HG03354 (cell line): Measurements from ENCODE around the gene UBR7.
"Not testable (repeated sequence)": the region's sequence is repeated elsewhere in the genome, so short reads cannot be mapped to it uniquely, and the experiment has no call there.

ENCODE experiments used
- ATAC-seq: cut with Tn5 transposase; IDR thresholded peaks from one replicate; pipeline ENCODE4 v1.9.1; 2021; ENCODE audit warnings: mild to moderate bottlenecking; ENCODE audit not compliant: unreplicated experiment, poor library complexity, severe bottlenecking

Gene UBR7, protein sequence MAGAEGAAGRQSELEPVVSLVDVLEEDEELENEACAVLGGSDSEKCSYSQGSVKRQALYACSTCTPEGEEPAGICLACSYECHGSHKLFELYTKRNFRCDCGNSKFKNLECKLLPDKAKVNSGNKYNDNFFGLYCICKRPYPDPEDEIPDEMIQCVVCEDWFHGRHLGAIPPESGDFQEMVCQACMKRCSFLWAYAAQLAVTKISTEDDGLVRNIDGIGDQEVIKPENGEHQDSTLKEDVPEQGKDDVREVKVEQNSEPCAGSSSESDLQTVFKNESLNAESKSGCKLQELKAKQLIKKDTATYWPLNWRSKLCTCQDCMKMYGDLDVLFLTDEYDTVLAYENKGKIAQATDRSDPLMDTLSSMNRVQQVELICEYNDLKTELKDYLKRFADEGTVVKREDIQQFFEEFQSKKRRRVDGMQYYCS

DNA sequence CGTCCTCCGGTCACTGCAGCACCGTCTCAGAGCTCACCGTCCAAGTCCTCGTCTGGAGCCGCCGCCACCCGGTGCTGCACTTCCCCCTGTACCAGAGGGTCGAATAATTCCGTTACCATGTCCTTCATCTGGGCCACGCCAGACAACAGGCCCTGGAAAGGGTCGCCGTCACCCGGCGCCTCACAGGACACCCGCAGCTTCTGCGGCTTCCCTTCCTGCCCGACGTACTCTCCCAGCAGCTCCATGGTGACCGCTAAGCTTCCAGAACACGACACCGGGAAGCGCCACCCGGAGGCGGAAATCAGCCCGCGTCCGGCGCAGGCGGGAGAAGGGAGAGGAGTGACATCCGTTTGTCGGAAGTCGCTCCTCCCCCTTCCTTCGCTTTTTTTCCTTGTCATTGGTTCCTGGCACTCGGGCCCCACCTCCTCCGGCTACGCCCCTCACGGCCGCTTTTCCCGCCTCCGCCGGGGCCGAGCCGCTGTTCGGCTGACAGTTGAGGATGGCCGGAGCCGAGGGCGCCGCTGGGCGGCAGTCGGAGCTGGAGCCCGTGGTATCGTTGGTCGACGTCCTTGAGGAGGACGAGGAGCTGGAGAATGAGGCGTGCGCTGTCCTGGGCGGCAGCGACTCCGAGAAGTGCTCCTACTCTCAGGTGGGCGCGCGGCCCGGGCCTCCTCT lies at the start of gene UBR7, which contains the start of gene GON7:
Gene UBR7 (plus strand): TSS at position 464 of the 675 bp plus-strand sequence. CDS start 36 bp downstream, at position 500.
Gene GON7 (minus strand): TSS at position 273 of the 675 bp plus-strand sequence. CDS start 28 bp downstream, at position 245.
- peak; percentile 89 for ATAC-seq

DNA sequence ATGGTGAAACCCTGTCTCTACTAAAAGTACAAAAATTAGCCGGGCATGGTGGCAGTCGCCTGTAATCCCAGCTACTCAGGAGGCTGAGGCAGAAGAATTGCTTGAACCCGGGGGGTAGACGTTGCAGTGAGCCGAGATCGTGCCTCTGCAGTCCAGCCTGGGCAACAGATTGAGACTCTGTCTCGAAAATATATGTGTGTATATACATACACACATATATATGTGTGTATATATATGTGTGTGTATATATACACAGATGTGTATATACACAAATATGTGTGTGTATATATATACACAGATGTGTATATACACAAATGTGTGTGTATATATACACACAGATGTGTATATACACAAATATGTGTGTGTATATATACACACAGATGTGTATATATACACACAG lies 48.7 kb upstream of the UBR7 start:
- ATAC-seq = not testable (repeated sequence)

DNA sequence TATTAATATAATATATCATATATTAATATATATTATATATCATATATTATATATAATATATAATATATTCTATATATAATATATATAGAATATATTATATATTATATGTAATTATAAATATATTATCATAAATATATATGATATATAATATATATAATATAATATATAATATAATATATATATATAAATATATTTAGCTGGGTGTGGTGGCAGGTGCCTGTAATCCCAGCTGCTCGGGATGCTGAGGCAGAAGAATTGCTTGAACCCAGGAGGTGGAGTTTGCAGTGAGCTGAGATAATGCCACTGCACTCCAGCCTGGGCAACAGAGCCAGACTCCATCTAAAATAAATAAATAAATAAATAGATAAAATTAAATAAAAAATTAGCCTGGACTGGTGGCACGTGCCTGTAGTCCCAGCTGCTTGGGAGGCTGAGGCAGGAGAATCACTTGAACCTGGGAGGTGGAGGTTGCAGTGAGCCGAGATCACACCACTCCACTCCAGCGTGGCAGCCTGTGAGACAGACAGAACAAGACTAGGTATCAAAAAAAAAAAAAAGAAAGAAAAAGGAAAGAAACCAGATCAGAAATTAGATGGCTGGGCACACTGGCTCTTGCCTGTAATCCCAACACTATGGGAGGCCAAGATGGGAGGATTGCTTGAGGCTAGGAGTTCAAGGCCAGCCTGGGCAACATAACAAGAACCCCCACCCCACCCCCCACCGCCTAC lies 47.3 kb upstream of the UBR7 start:
- ATAC-seq = not testable (repeated sequence)

DNA sequence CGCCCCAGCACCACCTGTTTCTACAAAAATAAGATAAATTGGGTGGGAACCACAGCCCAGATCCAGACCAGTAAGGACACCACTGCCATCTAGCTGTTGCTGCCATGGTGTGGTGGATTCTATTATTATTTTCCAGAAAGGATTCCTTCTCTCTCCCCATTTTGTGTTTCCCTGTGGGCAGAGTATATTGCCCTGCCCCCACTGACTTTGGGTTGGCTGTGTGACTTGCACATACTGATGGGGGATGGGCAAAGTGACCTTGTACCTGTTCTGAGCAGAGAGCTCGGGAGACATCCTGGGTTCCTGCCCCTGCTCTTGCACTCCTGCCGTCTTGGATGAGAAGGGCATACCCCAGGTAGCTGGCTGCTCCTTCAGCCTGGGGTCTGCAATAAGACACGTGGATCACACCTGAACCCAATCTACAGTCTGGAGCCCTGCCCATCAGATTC lies 46.7 kb upstream of the UBR7 start:
- no peak for ATAC-seq

DNA sequence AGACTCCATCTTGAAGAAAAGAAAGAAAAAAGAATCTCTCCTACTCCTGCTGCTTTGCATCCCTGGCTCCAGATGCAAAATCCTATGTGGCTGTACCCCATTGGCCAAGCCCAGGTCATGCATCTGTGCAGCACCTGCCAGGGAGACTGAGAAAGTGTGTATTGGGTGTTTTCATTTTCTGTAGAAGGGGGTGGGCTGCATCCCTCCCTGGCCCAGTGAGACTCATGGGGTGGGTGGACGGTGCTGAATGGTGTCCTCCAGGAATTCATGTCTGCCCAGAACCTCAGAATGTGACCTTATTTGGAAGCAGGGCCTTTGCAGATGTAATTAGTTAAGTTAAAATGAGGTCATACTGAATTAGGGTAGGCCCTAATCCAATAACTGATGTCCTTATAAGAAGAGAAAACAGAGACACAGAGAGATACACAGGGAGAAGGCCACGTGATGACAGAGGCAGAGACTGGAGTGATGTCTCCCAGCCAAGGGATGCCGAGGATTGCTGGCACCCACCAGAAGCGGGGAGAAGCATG lies 45.6 kb upstream of the UBR7 start:
- ATAC-seq = no peak

DNA sequence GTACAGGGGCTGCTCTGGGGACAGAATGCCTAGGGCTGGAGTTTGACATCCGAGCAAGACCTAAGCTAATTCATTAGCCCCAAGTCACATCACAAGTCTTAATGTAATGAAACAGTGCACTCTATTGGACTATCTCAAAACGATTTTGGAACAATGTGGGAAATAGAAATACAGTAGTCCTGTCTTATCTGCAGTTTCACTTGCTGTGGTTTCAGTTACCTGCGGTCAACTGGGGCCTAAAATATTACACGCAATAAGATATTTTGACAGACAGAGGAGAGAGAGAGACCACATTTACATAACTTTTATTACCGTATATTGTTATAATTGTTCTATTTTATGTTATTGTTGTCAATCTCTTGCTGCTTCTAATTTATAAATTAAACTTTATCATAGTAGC lies 43.5 kb upstream of the UBR7 start:
- ATAC-seq = peak; percentile 44

DNA sequence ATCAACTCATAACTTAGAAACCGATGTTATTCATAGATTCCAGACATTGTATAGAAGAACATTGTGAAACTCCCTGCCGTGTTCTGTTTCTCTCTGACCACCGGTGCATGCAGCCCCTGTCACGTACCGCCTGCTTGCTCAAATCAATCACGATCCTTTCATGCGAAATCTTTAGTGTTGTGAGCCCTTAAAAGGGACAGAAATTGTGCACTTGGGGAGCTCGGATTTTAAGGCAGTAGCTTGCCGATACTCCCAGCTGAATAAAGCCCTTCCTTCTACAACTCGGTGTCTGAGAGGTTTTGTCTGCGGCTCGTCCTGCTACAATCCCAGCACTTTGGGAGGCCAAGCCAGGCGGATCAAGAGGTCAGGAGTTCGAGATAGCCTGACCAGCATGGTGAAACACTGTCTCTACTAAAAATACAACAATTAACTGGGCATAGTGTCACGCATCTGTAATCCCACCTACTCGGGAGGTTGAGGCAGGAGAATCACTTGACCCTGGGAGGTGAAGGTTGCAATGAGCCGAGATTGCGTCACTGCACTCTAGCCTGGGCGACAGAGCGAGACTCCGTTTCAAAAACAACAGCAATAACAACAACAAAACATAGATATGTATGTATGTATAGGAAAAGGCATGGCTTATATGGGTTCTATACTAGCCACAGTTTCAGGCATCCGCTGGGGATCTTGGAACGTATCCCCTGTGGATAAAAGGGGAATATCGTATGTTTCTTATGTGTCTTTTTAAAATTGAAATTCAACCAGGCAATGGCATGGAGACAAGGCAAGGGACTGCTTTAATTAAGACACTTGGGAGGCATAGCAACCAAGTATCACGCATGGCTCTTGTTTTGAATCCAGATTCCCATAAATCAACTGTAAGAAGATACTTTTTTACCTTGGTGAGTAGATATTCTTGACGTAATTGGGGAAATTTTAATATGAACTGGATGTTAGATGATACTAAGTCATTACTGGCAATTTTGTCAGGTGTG lies 41.5 kb upstream of the UBR7 start:
- not testable (repeated sequence) for ATAC-seq

DNA sequence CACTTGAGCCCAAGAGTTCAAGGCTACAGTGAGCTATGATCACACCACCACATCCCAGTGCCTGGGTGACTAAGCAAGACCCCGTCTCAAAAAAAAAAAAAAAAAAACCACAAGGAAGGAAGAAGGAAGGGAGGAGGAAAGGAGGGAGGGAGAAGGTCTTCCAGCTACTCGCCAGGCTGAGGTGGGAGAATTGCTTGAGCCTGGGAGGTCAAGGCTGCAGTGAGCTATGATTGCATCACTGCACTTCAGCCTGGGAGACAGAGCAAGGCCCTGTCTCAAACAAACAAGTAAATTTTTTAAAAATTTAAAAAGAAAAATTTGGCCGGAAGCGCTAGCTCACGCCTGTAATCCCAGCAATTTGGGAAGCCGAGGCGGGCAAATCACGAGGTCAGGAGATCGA lies 38.4 kb upstream of the UBR7 start:
- not testable (repeated sequence) for ATAC-seq

DNA sequence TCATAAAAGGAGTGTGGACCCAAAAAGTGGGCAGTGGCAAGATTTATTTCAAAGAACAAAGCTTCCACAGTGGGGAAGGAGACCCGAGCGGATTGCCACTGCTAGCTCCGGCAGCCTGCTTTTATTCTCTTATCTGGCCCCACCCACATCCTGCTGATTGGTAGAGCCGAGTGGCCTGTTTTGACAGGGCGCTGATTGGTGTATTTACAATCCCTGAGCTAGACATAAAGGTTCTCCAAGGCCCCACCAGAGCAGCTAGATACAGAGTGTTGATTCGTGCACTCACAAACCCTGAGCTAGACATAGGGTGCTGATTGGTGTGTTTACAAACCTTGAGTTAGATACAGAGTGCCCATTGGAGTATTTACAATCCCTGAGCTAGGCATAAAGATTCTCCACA lies 37.4 kb upstream of the UBR7 start:
- not testable (repeated sequence) for ATAC-seq

DNA sequence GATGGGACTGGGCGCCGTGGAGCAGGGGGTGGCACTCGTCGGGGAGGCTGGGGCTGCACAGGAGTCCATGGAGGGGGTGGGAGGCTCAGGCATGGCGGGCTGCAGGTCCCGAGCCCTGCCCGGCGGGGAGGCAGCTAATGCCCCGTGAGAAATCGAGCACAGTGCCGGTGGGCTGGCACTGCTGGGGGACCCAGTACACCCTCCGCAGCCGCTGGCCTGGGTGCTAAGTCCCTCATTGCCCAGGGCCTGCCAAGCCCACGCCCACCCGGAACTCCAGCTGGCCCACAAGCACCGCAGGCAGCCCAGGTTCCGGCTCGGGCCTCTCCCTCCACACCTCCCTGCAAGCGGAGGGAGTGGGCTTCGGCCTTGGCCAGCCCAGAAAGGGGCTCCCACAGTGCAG lies 36.9 kb upstream of the UBR7 start:
- ATAC-seq = not testable (repeated sequence)

DNA sequence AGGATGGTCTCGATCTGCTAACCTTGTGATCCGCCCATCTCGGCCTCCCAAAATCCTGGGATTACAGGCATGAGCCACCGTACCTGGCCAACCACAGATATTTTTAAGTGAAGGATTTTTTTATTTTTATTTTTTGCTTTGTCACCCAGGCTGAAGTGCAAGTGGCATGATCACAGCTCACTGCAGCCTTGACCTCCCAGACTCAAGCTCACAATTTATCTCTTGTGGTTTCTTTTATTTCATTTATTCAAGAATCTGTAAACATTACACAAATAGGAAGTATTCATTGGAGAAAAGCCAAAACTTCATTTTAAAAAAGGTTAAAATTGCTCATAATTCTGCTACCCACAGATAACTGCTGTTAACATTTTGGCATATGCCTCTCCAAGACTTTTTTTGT lies 35.7 kb upstream of the UBR7 start:
- no peak for ATAC-seq

DNA sequence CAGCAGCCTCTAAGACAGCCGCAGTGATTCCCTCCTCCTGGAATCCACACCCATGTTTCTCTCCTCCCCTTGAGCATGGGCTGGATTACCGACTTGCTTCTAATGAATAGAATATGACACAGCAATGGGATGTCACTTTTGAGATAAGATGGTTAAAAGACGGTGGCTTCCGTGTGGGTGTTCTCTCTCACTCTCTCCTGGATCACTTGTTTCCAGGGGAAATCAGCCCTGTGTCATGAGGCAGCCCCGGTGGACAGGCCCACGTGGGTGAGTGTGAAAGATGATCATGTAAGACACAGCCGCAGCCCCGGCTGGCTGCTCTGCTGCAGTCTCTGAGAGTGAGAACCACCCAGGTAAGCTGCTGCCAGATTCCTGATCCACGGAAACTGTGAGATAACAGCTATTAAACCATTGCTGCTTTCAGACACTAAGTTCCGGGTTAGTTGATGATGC lies 33.1 kb upstream of the UBR7 start:
- no peak for ATAC-seq

DNA sequence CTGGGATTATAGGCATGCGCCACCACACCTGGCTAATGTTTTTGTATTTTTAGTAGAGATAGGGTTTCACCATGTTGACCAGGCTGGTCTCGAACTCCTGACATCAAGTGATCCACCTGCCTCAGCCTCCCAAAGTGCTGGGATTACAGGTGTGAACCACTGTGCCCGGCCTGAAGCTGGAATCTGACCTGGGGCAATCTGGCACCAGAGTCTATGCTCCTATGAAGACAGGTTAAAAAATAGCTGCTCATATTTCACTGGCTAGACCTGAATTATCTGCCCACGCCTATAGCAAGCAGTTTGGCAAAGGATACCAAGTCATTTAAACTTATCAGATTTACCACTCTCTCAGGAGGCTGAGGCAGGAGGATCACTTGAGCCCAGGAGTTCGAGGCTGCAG lies 32.3 kb upstream of the UBR7 start:
- ATAC-seq = not testable (repeated sequence)

DNA sequence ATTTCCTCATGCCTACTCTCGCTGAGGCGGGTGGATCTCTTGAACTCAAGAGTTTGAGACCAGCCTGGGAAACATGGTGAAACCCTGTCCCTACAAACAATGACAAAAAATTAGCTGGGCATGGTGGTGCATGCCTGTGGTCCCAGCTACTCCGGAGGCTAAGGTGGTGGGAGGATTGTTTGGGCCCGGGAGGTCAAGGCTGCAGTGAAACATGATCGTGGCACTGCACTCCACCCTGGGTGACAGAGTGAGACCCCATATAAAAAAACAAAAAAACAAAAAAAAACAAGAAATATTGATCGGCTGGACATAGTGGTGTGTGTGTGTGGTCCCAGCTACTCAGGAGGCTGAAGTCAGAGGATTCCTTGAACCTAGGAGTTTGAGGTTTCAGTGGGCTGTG lies 31.6 kb upstream of the UBR7 start:
- no peak for ATAC-seq

DNA sequence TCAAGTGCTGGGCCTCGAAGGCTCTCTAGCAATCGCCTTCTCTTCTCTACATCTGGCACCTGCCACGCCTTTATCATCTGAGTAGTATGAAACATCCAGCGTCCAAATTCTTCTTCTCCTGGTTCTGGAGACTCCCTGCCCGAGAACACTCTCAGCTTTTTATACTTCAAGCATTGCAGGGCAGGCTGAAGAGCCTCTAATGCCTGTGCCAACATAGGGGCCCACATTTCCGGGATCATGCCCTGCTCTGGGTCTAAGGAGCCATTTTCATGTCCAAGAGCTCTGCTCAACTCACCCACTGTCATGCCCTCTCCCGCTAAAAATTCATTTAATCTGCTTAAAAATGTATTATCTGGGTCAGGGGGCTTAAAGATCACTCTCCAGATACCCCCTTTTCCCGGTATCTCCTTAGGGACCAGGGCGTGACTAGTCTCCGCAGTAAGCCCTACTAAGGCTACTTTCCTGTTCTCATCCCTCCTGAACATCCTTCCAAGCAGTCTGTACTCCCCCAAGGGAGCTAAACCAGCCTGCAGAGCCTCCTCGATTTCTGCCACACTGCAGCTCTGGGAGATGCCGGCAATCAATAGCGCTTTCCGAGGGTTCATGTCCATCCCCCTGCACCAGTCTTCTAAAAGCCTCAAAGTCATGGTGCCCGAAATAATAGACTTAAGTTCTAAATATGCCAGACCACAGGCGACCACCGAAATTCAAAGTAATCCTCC lies 23.3 kb upstream of the UBR7 start:
- no peak for ATAC-seq

DNA sequence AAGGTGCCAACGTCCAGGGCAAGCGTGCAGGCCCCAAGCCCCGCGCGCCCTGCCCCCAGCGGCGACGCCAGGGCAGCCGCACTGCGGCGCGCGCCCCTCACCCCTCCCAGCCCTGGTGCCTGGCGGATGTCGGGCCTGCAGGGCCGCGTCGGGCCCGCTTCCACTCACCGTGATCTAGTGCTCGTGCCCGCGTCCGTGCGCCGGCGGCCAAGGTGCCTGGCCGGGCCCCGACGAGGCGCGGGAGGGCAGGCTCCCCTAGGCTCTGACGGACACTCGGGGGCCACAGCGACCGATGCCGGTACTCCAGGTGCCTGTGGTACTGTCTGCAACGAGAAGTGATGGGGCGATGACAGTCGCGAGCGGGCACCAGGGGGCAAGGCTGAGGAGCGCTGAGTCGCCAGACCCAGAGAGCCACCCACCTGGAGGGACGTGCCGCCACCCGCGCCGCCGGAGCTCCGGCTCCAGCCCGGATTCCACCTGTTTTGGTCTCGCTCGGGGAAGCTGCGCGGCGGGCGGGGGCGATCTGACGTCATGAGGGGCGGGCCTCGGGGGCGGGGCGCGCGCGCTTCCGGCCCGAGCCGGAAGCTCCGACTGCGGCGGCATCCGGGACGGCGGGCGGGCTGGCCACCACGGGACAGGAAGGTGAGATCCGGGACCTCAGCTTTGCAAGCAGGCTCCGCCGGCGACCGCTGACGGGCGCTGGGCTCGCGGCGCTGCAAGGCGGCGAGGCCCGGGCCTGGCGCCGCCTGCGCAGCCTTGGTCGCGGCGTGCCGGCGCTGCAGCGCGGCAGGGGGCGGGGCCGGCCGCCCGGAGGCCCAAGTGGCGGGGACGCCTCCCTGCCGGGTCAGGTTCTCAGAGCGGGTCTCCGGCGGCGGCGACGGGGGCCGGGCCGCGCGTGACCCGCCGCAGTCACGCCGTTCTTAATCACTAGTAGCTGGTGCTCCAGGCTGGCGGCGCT lies 22.4 kb upstream of the UBR7 start, which contains the start of the genes LYSET and MOAP1:
Gene LYSET (plus strand): TSS at position 927 of the 958 bp plus-strand sequence. CDS start 89 bp downstream, outside the sequence.
Gene MOAP1 (minus strand): TSS at position 507 of the 958 bp plus-strand sequence. CDS start 655 bp downstream, outside the sequence.
- peak; percentile 87 for ATAC-seq

DNA sequence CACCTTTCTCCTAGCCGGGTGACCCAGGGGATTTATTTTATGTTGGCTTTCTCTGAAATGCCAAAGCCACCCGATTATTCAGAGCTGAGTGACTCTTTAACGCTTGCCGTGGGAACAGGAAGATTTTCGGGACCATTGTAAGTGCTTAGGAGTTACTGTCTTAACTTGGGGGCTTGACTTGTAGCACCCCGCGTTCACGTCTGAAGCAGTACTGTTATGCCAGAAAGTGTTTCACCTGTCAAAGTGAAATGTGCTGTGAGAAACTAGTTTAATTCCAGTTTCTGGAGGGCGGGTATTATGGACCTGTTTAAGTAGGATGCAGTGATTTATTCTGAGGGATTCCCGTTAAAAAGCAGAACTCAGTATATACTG lies 21.7 kb upstream of the UBR7 start:
- peak; percentile 5 for ATAC-seq
